Caco-2 (cell line): ENCODE data around the gene NFKBIA. TPM values are rescaled to one million over a fixed set of nuclear protein-coding genes. Genes with fewer than 3 reads are reported as not detected.
A peak's percentile ranks its signal among the peaks of the same experiment; 100 is the strongest.
"Not testable (repeated sequence)": the region's sequence is repeated elsewhere in the genome, so short reads cannot be mapped to it uniquely, and the experiment has no call there.

Source experiments
- BruUV-seq: library from RNA; stranded (reverse); fragments of 400-500 nt; replicated peaks from 2 replicates; lab custom pipeline; 2021; lab: Mats Ljungman, UMichigan
- CTCF ChIA-PET: fragments of 300-600 bp; sonication (Branson Sonifier 250); formaldehyde crosslinking; loops from one replicate; lab custom pipeline; 2022; ENCODE audit warnings: antibody characterized with exemption; lab: Charles Lee
- POLR2A ChIA-PET: fragments of 300-600 bp; sonication (Branson Sonifier 250); formaldehyde crosslinking; loops from one replicate; lab custom pipeline; 2022; ENCODE audit warnings: antibody characterized with exemption; lab: Charles Lee
- DNase-seq, 2 experiments: peaks; one replicate each; pipeline versions ENCODE4 v3.0.0 to v3.0.0-alpha.2; 2020 to 2022
- H3K27me3 ChIP-seq: replicated peaks from 2 replicates; pipeline ENCODE4 v1.6.0; 2011; ENCODE audit warnings: low read length; ENCODE audit not compliant: control insufficient read depth, insufficient read depth
- H3K36me3 ChIP-seq: 2 replicates; pipeline ENCODE4 v1.5.1; 2011; ENCODE audit warnings: low read length; ENCODE audit not compliant: control insufficient read depth, insufficient read depth
- H3K4me1 ChIP-seq: fragments of 250-450 bp; sonication (Bioruptor Pico); 2 replicates; pipeline ENCODE4 v1.5.1; 2020; ENCODE audit warnings: mild to moderate bottlenecking
- H3K4me3 ChIP-seq: 2 replicates; pipeline ENCODE4 v1.5.1; 2011; ENCODE audit warnings: low read depth, mild to moderate bottlenecking, control low read depth, low read length
- H3K9me3 ChIP-seq: fragments of 250-450 bp; sonication (Bioruptor Pico); 2 replicates; pipeline ENCODE4 v1.5.1; 2020; ENCODE audit warnings: mild to moderate bottlenecking, moderate library complexity
- H3K27ac Mint-ChIP-seq: one replicate; pipeline ENCODE4 v1.8.0; 2022; ENCODE audit warnings: mixed read lengths; ENCODE audit not compliant: unreplicated experiment
- H3K27me3 Mint-ChIP-seq: one replicate; pipeline ENCODE4 v1.8.0; 2022; ENCODE audit warnings: mixed read lengths; ENCODE audit not compliant: insufficient read depth, unreplicated experiment
- H3K36me3 Mint-ChIP-seq: one replicate; pipeline ENCODE4 v1.8.0; 2022; ENCODE audit warnings: mild to moderate bottlenecking, mixed read lengths; ENCODE audit not compliant: insufficient read depth, unreplicated experiment
- H3K4me1 Mint-ChIP-seq: one replicate; pipeline ENCODE4 v1.8.0; 2022; ENCODE audit warnings: low read depth, mixed read lengths; ENCODE audit not compliant: unreplicated experiment
- H3K4me3 Mint-ChIP-seq: one replicate; pipeline ENCODE4 v1.8.0; 2022; ENCODE audit warnings: mild to moderate bottlenecking, moderate library complexity, mixed read lengths; ENCODE audit not compliant: unreplicated experiment
- H3K9me3 Mint-ChIP-seq: one replicate; pipeline ENCODE4 v1.8.0; 2022; ENCODE audit warnings: mixed read lengths; ENCODE audit not compliant: unreplicated experiment
- intact Hi-C: fragments of 100-400 bp; cut with micrococcal nuclease; formaldehyde crosslinking; loops from one replicate; pipeline ENCODE4 v1.10.0; 2022; ENCODE audit not compliant: unreplicated experiment
- total RNA-seq: library from RNA; stranded (reverse); gene quantifications from 2 replicates; pipeline ENCODE4 v1.2.3, GENCODE V29; 2022
- TF ChIP-seq, protein P1 (sequence below), 2 experiments: fragments of 200-600 bp in 1 of 2; IDR thresholded peaks; 1 replicate in 1 of 2; 2 replicates in 1 of 2; pipeline versions ENCODE4 v1.5.1 to v1.8.0; 2011 to 2022; ENCODE audit warnings: antibody characterized with exemption in 1 of 2, control low read depth in 1 of 2, inconsistent platforms in 1 of 2, low read depth in 1 of 2, low read length in 1 of 2, mild to moderate bottlenecking in 1 of 2, moderate library complexity in 1 of 2; ENCODE audit not compliant: insufficient read depth in 1 of 2, severe bottlenecking in 1 of 2, unreplicated experiment in 1 of 2

The NFKBIA gene
- total RNA-seq, 1 experiment from 2014 or later: 33.4 TPM

DNA sequence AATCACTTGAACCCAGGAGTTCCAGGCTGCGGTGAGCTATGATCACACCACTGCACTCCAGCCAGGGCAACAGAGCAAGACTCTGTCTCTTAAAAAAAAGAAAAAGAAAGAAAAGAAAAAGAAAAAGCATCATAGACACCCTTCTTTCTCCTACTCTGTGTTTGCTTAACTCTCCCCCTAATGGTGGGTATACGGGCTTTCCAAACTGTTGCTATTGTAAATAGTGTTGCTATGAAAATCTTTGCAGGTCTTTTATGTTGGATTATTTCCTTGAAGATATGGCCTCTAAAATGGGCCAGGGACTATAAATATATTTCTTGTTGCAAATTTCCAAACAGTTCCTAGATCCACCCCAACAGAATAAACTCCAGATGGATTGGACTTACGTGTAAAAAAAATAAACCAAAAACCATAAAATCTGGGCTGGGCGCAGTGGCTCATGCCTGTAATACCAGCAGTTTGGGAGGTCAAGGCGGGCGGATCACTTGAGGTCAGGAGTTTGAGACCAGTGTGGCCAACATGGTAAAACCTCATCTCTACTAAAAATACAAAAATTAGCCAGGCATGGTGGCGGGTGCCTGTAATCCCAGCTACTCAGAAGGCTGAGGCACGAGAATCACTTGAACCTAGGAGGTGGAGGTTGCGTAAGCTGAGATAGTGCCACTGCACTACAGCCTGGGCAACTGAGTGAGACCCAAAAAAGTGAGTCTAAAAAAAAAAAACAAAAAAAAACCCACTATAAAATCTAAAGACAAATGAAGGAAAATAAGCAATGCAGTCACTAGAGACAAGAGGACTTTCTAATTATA lies 25.9 kb downstream of the NFKBIA start:
- TF ChIP-seq, protein P1, sequence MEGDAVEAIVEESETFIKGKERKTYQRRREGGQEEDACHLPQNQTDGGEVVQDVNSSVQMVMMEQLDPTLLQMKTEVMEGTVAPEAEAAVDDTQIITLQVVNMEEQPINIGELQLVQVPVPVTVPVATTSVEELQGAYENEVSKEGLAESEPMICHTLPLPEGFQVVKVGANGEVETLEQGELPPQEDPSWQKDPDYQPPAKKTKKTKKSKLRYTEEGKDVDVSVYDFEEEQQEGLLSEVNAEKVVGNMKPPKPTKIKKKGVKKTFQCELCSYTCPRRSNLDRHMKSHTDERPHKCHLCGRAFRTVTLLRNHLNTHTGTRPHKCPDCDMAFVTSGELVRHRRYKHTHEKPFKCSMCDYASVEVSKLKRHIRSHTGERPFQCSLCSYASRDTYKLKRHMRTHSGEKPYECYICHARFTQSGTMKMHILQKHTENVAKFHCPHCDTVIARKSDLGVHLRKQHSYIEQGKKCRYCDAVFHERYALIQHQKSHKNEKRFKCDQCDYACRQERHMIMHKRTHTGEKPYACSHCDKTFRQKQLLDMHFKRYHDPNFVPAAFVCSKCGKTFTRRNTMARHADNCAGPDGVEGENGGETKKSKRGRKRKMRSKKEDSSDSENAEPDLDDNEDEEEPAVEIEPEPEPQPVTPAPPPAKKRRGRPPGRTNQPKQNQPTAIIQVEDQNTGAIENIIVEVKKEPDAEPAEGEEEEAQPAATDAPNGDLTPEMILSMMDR (IDR thresholded peaks at IDR 0.05; ENCODE audit: insufficient read depth in 1 of 2, low read depth in 1 of 2, low read length in 1 of 2, severe bottlenecking in 1 of 2, unreplicated experiment in 1 of 2): no peak
- intact Hi-C loops: no loop called here

GRCh38 chr14:35375558-35376025 lies 29.0 kb downstream of the NFKBIA start:
- peaks cover 9% of the 10 kb centered on the region for H3K9me3 Mint-ChIP-seq
- H3K27me3 Mint-ChIP-seq: no peaks in the 10 kb centered on the region

More for the DNA sequence above, 25.9 kb downstream of the NFKBIA start:
- Mint-ChIP-seq H3K9me3 (no peaks in the 10 kb centered on the region), H3K27ac (no peak overlapping the region), H3K36me3 (no peaks in the 10 kb centered on the region), H3K4me3 (no peak overlapping the region), H3K4me1 (peaks cover 6% of the 10 kb centered on the region), H3K27me3 (no peaks in the 10 kb centered on the region)
- no peak for DNase-seq
- Histone ChIP-seq H3K4me3 (no peak overlapping the region), H3K27me3 (no peaks in the 10 kb centered on the region), H3K9me3 (no peaks in the 10 kb centered on the region), H3K4me1 (peaks cover 19% of the 10 kb centered on the region), H3K36me3 (no peaks in the 10 kb centered on the region)
- BruUV-seq: no TSS peak
- ChIA-PET POLR2A (no interaction called here), CTCF (interaction anchor here (0.7 kb wide), 1 partner anchor 1074 kb away, joined by 3 read pairs; no protein-coding TSS in a partner anchor)

GRCh38 chr14:35374263-35374712 lies 30.3 kb downstream of the NFKBIA start:
- ChIA-PET CTCF (interaction anchor here (0.6 to 1.1 kb wide), 2 partner anchors 10 to 235 kb away, joined by 3 read pairs; no protein-coding TSS in a partner anchor), POLR2A (interaction anchor here (0.9 to 1.2 kb wide), 2 partner anchors 30 to 82 kb away, joined by 4 to 8 read pairs; partner anchors contain the start of genes NFKBIA and PSMA6)
- TF ChIP-seq, protein P1 (IDR thresholded peaks at IDR 0.05; ENCODE audit: insufficient read depth in 1 of 2, low read depth in 1 of 2, low read length in 1 of 2, severe bottlenecking in 1 of 2, unreplicated experiment in 1 of 2): no peak
- Histone ChIP-seq H3K4me1 (peaks cover 10% of the 10 kb centered on the region), H3K27me3 (no peaks in the 10 kb centered on the region), H3K4me3 (no peak overlapping the region), H3K9me3 (0 out of 2 replicates have a peak, but pooled peaks cover 5% of the 10 kb centered on the region), H3K36me3 (no peaks in the 10 kb centered on the region)
- no TSS peak for BruUV-seq
- no peaks in the 10 kb centered on the region for H3K36me3 Mint-ChIP-seq
- peaks cover 9% of the 10 kb centered on the region for H3K9me3 Mint-ChIP-seq
- no peak overlapping the region for H3K4me3 Mint-ChIP-seq
- no peaks in the 10 kb centered on the region for H3K4me1 Mint-ChIP-seq
- peak; percentile 61 to 62 for DNase-seq
- intact Hi-C loops: loop anchor here (1.0 kb wide), 1 partner anchor 30 kb away; the partner anchor contains the start of gene NFKBIA
- H3K27me3 Mint-ChIP-seq: no peaks in the 10 kb centered on the region
- H3K27ac Mint-ChIP-seq: peak overlapping the region; percentile 71

More at GRCh38 chr14:35375558-35376025, 29.0 kb downstream of the NFKBIA start:
- 0 out of 2 replicates have a peak, but pooled peaks cover 5% of the 10 kb centered on the region for H3K9me3 ChIP-seq
- DNase-seq: no peak
- intact Hi-C loops: no loop called here
- no peaks in the 10 kb centered on the region for H3K36me3 ChIP-seq
- no peaks in the 10 kb centered on the region for H3K36me3 Mint-ChIP-seq
- H3K27ac Mint-ChIP-seq: no peak overlapping the region
- no TSS peak for BruUV-seq
- ChIA-PET POLR2A (interaction anchor here (1.1 kb wide), 1 partner anchor 28 kb away, joined by 3 read pairs; no protein-coding TSS in a partner anchor), CTCF (interaction anchor here (0.6 to 0.7 kb wide), 2 partner anchors 25 to 64 kb away, joined by 5 read pairs; no protein-coding TSS in a partner anchor)
- no peaks in the 10 kb centered on the region for H3K27me3 ChIP-seq
- H3K4me3 Mint-ChIP-seq: no peak overlapping the region
- H3K4me1 Mint-ChIP-seq: no peaks in the 10 kb centered on the region
- TF ChIP-seq, protein P1 (IDR thresholded peaks at IDR 0.05; ENCODE audit: insufficient read depth in 1 of 2, low read depth in 1 of 2, low read length in 1 of 2, severe bottlenecking in 1 of 2, unreplicated experiment in 1 of 2): no peak
- peaks cover 12% of the 10 kb centered on the region for H3K4me1 ChIP-seq
- H3K4me3 ChIP-seq: no peak overlapping the region

GRCh38 chr14:35373208-35373607 lies 31.3 kb downstream of the NFKBIA start:
- H3K4me1 ChIP-seq, H3K36me3 ChIP-seq, H3K4me1 Mint-ChIP-seq, H3K9me3 Mint-ChIP-seq, DNase-seq, H3K4me3 ChIP-seq, H3K27me3 ChIP-seq, H3K4me3 Mint-ChIP-seq, intact Hi-C loops, H3K36me3 Mint-ChIP-seq, BruUV-seq, H3K27me3 Mint-ChIP-seq, POLR2A ChIA-PET, H3K9me3 ChIP-seq: not testable (repeated sequence)
- CTCF ChIA-PET: interaction anchor here (1.1 kb wide), 1 partner anchor 11 kb away, joined by 3 read pairs; no protein-coding TSS in a partner anchor
- H3K27ac Mint-ChIP-seq: peak overlapping the region; percentile 32
